CD14-positive monocyte (primary cell): ENCODE results near the gene LRG1. TPM values are rescaled to one million over a fixed set of nuclear protein-coding genes. Genes with fewer than 3 reads are reported as not detected.

Experiments
- DNase-seq, 3 donors: peaks; one replicate each; pipeline ENCODE4 v3.0.0-alpha.2; 2011 to 2022
- H2AFZ ChIP-seq: 2 replicates; pipeline ENCODE4 v1.6.0; 2012; ENCODE audit warnings: mild to moderate bottlenecking, low read depth, low read length, inconsistent platforms; ENCODE audit not compliant: insufficient read depth, poor library complexity, severe bottlenecking
- H3K27ac ChIP-seq, 2 donors: 1 replicate in 1 of 2; 2 replicates in 1 of 2; pipeline ENCODE4 v1.5.1; 2012 to 2013; ENCODE audit warnings: low read length in 2 of 2, control low read depth in 1 of 2, inconsistent platforms in 1 of 2, low read depth in 1 of 2, mild to moderate bottlenecking in 1 of 2
- H3K27me3 ChIP-seq, 2 donors: one replicate each; pipeline versions ENCODE4 v1.6.0 to v1.6.1; 2011 to 2013; ENCODE audit warnings: low read length in 2 of 2; ENCODE audit not compliant: control insufficient read depth in 2 of 2, insufficient read depth in 2 of 2
- H3K36me3 ChIP-seq, 2 donors: replicated peaks in 1 of 2; 1 replicate in 1 of 2; 2 replicates in 1 of 2; pipeline versions ENCODE4 v1.5.1 to v1.6.1; 2012 to 2013; ENCODE audit warnings: low read length in 2 of 2, control low read depth in 1 of 2, inconsistent platforms in 1 of 2, mild to moderate bottlenecking in 1 of 2; ENCODE audit not compliant: insufficient read depth in 2 of 2, control insufficient read depth in 1 of 2
- H3K4me1 ChIP-seq, 2 donors: 1 replicate in 1 of 2; 2 replicates in 1 of 2; pipeline versions ENCODE4 v1.5.1 to v1.6.1; 2012 to 2013; ENCODE audit warnings: low read length in 2 of 2, control low read depth in 1 of 2, inconsistent platforms in 1 of 2, mild to moderate bottlenecking in 1 of 2, moderate library complexity in 1 of 2; ENCODE audit not compliant: insufficient read depth in 2 of 2, control insufficient read depth in 1 of 2
- H3K4me2 ChIP-seq: replicated peaks from 2 replicates; pipeline ENCODE3; 2012; ENCODE audit warnings: low read length, moderate library complexity, mild to moderate bottlenecking; ENCODE audit not compliant: poor library complexity, severe bottlenecking; ENCODE audit errors: extremely low read depth
- H3K4me3 ChIP-seq, 3 experiments: fragments of 200-600 bp in 1 of 3; sonication (generic) in 1 of 3; replicated peaks in 1 of 3; 1 replicate in 2 of 3; 2 replicates in 1 of 3; pipeline ENCODE4 v1.5.1; 2011 to 2013; ENCODE audit warnings: low read length in 3 of 3, mild to moderate bottlenecking in 3 of 3, control low read depth in 2 of 3, low read depth in 2 of 3, inconsistent platforms in 1 of 3, moderate library complexity in 1 of 3
- H3K79me2 ChIP-seq: 2 replicates; pipeline ENCODE4 v1.6.0; 2012; ENCODE audit warnings: mild to moderate bottlenecking, control low read depth, inconsistent platforms, low read length, moderate library complexity; ENCODE audit not compliant: insufficient read depth
- H3K9ac ChIP-seq: 2 replicates; pipeline ENCODE4 v1.6.0; 2017; ENCODE audit warnings: low read length, mild to moderate bottlenecking; ENCODE audit not compliant: insufficient read depth, poor library complexity, severe bottlenecking
- H3K9me3 ChIP-seq, 2 donors: replicated peaks in 1 of 2; 1 replicate in 1 of 2; 2 replicates in 1 of 2; pipeline versions ENCODE4 v1.5.1 to v1.6.1; 2012 to 2013; ENCODE audit warnings: low read length in 2 of 2, control low read depth in 1 of 2; ENCODE audit not compliant: control insufficient read depth in 1 of 2, insufficient read depth in 1 of 2
- H4K20me1 ChIP-seq: 2 replicates; pipeline ENCODE4 v1.6.0; 2012; ENCODE audit warnings: mild to moderate bottlenecking, low read length, control low read depth, moderate library complexity; ENCODE audit not compliant: insufficient read depth
- H3K27ac Mint-ChIP-seq, 7 donors: one replicate each; pipeline ENCODE4 v1.8.0; 2020; ENCODE audit warnings: mild to moderate bottlenecking in 7 of 7, mixed read lengths in 7 of 7, moderate library complexity in 6 of 7, inconsistent platforms in 2 of 7
- H3K27me3 Mint-ChIP-seq, 3 donors: one replicate each; pipeline ENCODE4 v1.8.0; 2021 to 2022; ENCODE audit warnings: low read depth in 3 of 3, mild to moderate bottlenecking in 3 of 3, mixed read lengths in 3 of 3, moderate library complexity in 3 of 3, inconsistent platforms in 1 of 3
- H3K36me3 Mint-ChIP-seq, 2 donors: one replicate each; pipeline ENCODE4 v1.8.0; 2020; ENCODE audit warnings: mixed read lengths in 2 of 2, inconsistent platforms in 1 of 2, mild to moderate bottlenecking in 1 of 2
- H3K4me1 Mint-ChIP-seq: one replicate; pipeline ENCODE4 v1.8.0; 2020; ENCODE audit warnings: mild to moderate bottlenecking, mixed read lengths
- H3K4me3 Mint-ChIP-seq, 2 donors: one replicate each; pipeline ENCODE4 v1.8.0; 2020; ENCODE audit warnings: mild to moderate bottlenecking in 2 of 2, mixed read lengths in 2 of 2, moderate library complexity in 1 of 2
- H3K9me3 Mint-ChIP-seq, 7 donors: one replicate each; pipeline ENCODE4 v1.8.0; 2020 to 2022; ENCODE audit warnings: mixed read lengths in 7 of 7, mild to moderate bottlenecking in 6 of 7, moderate library complexity in 6 of 7, inconsistent platforms in 2 of 7
- WGBS: methylation state at CpG from one replicate; pipeline ENCODE4 v1.1.5; 2013; ENCODE audit warnings: missing lambda C conversion rate; ENCODE audit not compliant: insufficient coverage; 5-methylcytosine and 5-hydroxymethylcytosine counted together
- intact Hi-C, 2 donors: fragments of 100-400 bp; cut with micrococcal nuclease; formaldehyde crosslinking; loops; one replicate each; pipeline versions ENCODE4 v1.15.0 to v1.15.1; 2023
- polyA plus RNA-seq, 3 donors: library from polyadenylated mRNA; depleted of rRNA in 1 of 3; unstranded in 2 of 3; stranded (reverse) in 1 of 3; fragments of 300-500 nt in 2 of 3; fragments of >200 nt in 1 of 3; fragmentation: Illumina TruSeq in 2 of 3; gene quantifications; 1 replicate in 2 of 3; 2 replicates in 1 of 3; pipeline ENCODE4 v1.2.3, GENCODE V29; 2012 to 2021
- TF ChIP-seq, protein P1 (sequence below): fragments of 200-600 bp; IDR thresholded peaks from one replicate; pipeline ENCODE4 v1.8.0; 2022; ENCODE audit warnings: antibody characterized with exemption, mild to moderate bottlenecking

LRG1 gene
- polyA plus RNA-seq, 3 donors: 5.5 to 50.1 (median 9.6) TPM

GRCh38 chr19:4495471-4495870 is 44.4 kb downstream of the LRG1 start:
- WGBS: 95% methylated on average over 9 of the region's 12 CpGs
- TF ChIP-seq, protein P1, sequence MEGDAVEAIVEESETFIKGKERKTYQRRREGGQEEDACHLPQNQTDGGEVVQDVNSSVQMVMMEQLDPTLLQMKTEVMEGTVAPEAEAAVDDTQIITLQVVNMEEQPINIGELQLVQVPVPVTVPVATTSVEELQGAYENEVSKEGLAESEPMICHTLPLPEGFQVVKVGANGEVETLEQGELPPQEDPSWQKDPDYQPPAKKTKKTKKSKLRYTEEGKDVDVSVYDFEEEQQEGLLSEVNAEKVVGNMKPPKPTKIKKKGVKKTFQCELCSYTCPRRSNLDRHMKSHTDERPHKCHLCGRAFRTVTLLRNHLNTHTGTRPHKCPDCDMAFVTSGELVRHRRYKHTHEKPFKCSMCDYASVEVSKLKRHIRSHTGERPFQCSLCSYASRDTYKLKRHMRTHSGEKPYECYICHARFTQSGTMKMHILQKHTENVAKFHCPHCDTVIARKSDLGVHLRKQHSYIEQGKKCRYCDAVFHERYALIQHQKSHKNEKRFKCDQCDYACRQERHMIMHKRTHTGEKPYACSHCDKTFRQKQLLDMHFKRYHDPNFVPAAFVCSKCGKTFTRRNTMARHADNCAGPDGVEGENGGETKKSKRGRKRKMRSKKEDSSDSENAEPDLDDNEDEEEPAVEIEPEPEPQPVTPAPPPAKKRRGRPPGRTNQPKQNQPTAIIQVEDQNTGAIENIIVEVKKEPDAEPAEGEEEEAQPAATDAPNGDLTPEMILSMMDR: no peak
- Histone ChIP-seq H2AFZ (no peak overlapping the region), H3K4me2 (no peak overlapping the region), H3K9ac (no peak overlapping the region), H3K27ac (no peak overlapping the region), H3K27me3 (no peaks in the 10 kb centered on the region), H3K4me3 (no peak overlapping the region), H4K20me1 (no peaks in the 10 kb centered on the region), H3K9me3 (no peaks in the 10 kb centered on the region), H3K36me3 (peaks cover 70 to 80% of the 10 kb centered on the region in 2 donors), H3K79me2 (no peaks in the 10 kb centered on the region), H3K4me1 (no peaks in the 10 kb centered on the region)
- H3K27me3 Mint-ChIP-seq: no peaks in the 10 kb centered on the region
- no peaks in the 10 kb centered on the region for H3K9me3 Mint-ChIP-seq
- peak overlapping the region in 3 of 7 donors; percentile 3 to 48 (median 30) for H3K27ac Mint-ChIP-seq
- H3K36me3 Mint-ChIP-seq: peaks cover 9 to 44% of the 10 kb centered on the region in 2 donors
- intact Hi-C loops: no loop called here
- H3K4me3 Mint-ChIP-seq: no peak overlapping the region
- no peaks in the 10 kb centered on the region for H3K4me1 Mint-ChIP-seq
- DNase-seq: no peak

DNA sequence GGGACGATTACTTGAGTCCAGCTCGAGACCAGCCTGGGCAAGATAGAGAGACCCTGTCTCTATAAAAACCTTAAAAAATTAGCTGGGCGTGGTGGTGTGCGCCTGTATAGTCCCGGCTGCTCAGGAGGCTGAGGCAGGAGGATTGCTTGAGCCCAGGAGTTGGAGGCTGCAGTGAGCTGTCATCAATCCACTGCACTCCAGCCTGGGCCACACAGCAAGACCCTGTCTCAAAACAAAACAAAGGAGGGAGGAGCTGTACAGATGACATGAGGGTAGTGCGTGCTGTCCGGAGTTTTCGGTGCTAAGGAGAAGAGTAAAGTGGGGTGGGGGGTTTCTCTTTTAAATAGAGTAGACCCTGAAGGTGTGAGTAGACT is 45.2 kb downstream of the LRG1 start:
- H2AFZ ChIP-seq: no peak overlapping the region
- no peaks in the 10 kb centered on the region for H3K79me2 ChIP-seq
- Mint-ChIP-seq H3K27ac (peak overlapping the region in 2 of 7 donors; percentile 33 to 34), H3K4me1 (no peaks in the 10 kb centered on the region), H3K27me3 (no peaks in the 10 kb centered on the region), H3K9me3 (peaks cover 0 to 2% (median 0%) of the 10 kb centered on the region in 7 donors), H3K4me3 (no peak overlapping the region), H3K36me3 (peaks cover 1 to 46% of the 10 kb centered on the region in 2 donors)
- H3K27ac ChIP-seq: no peak overlapping the region
- no peaks in the 10 kb centered on the region for H4K20me1 ChIP-seq
- H3K36me3 ChIP-seq: peaks cover 74 to 81% of the 10 kb centered on the region in 2 donors
- no peaks in the 10 kb centered on the region for H3K27me3 ChIP-seq
- no peak overlapping the region for H3K4me2 ChIP-seq
- 94% methylated on average over 6 of the region's 8 CpGs for WGBS
- no peak for DNase-seq
- H3K9me3 ChIP-seq: no peaks in the 10 kb centered on the region
- TF ChIP-seq, protein P1: no peak
- intact Hi-C loops: no loop called here
- no peak overlapping the region for H3K4me3 ChIP-seq
- H3K9ac ChIP-seq: no peak overlapping the region
- H3K4me1 ChIP-seq: no peaks in the 10 kb centered on the region
